ENCODE results near the gene RASGRP4. TPM values are rescaled to one million over a fixed set of nuclear protein-coding genes. Genes with fewer than 3 reads are reported as not detected.

RASGRP4 gene
- total and polyA plus RNA-seq, 8 donors = 2.0 to 23.8 (median 2.8) TPM

GRCh38 chr19:38386971-38387549 lies 39.0 kb downstream of the RASGRP4 start:
- H3K27me3 ChIP-seq = peaks cover 0 to 74% of the 10 kb centered on the region in 2 donors

GRCh38 chr19:38386300-38386970 lies 39.6 kb downstream of the RASGRP4 start:
- Histone ChIP-seq H3K9me3 (no peaks in the 10 kb centered on the region), H3K4me3 (peak overlapping the region in 1 of 2 donors; percentile 54), H3K27me3 (peaks cover 0 to 68% of the 10 kb centered on the region in 2 donors), H3K36me3 (peaks cover 0 to 49% of the 10 kb centered on the region in 2 donors), H3K4me1 (peaks cover 17 to 42% of the 10 kb centered on the region in 2 donors), H3K27ac (no peak overlapping the region)
- intact Hi-C loops (cut with DNase I) = no loop called here
- TF ChIP-seq, protein P1, sequence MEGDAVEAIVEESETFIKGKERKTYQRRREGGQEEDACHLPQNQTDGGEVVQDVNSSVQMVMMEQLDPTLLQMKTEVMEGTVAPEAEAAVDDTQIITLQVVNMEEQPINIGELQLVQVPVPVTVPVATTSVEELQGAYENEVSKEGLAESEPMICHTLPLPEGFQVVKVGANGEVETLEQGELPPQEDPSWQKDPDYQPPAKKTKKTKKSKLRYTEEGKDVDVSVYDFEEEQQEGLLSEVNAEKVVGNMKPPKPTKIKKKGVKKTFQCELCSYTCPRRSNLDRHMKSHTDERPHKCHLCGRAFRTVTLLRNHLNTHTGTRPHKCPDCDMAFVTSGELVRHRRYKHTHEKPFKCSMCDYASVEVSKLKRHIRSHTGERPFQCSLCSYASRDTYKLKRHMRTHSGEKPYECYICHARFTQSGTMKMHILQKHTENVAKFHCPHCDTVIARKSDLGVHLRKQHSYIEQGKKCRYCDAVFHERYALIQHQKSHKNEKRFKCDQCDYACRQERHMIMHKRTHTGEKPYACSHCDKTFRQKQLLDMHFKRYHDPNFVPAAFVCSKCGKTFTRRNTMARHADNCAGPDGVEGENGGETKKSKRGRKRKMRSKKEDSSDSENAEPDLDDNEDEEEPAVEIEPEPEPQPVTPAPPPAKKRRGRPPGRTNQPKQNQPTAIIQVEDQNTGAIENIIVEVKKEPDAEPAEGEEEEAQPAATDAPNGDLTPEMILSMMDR (IDR thresholded peaks at IDR 0.05) = no peak
- ATAC-seq = no peak
- peak in 1 of 4 donors; percentile 83 for DNase-seq

More at GRCh38 chr19:38386971-38387549, 39.0 kb downstream of the RASGRP4 start:
- ATAC-seq (no peak), DNase-seq (peak in 1 of 4 donors; percentile 52)
- H3K9me3 ChIP-seq = no peaks in the 10 kb centered on the region
- H3K4me1 ChIP-seq = peaks cover 17 to 42% of the 10 kb centered on the region in 2 donors
- peak overlapping the region; percentile 40 to 54 for H3K4me3 ChIP-seq
- H3K27ac ChIP-seq = peak overlapping the region in 1 of 2 donors; percentile 70
- intact Hi-C loops (cut with DNase I) = no loop called here
- H3K36me3 ChIP-seq = peaks cover 0 to 43% of the 10 kb centered on the region in 2 donors
- TF ChIP-seq, protein P1 (IDR thresholded peaks at IDR 0.05) = no peak

GRCh38 chr19:38385804-38386257 lies 40.2 kb downstream of the RASGRP4 start:
- H3K4me3 ChIP-seq = no peak overlapping the region
- H3K27me3 ChIP-seq = peaks cover 0 to 62% of the 10 kb centered on the region in 2 donors
- DNase-seq (peak in 1 of 4 donors; percentile 82), ATAC-seq (no peak)
- no peaks in the 10 kb centered on the region for H3K9me3 ChIP-seq
- H3K4me1 ChIP-seq = peaks cover 17 to 42% of the 10 kb centered on the region in 2 donors
- TF ChIP-seq, protein P1 (IDR thresholded peaks at IDR 0.05) = no peak
- H3K36me3 ChIP-seq = peaks cover 0 to 55% of the 10 kb centered on the region in 2 donors
- intact Hi-C loops (cut with DNase I) = no loop called here
- H3K27ac ChIP-seq = no peak overlapping the region

- Histone ChIP-seq H3K9me3 (no peaks in the 10 kb centered on the region), H3K36me3 (peaks cover 0 to 61% of the 10 kb centered on the region in 2 donors), H3K27ac (no peak overlapping the region), H3K4me1 (peaks cover 17 to 42% of the 10 kb centered on the region in 2 donors), H3K4me3 (no peak overlapping the region), H3K27me3 (peaks cover 0 to 57% of the 10 kb centered on the region in 2 donors)
- ATAC-seq (no peak), DNase-seq (peak in 1 of 4 donors; percentile 78)
- TF ChIP-seq, protein P1 (IDR thresholded peaks at IDR 0.05) = no peak
- intact Hi-C loops (cut with DNase I) = no loop called here
These were observed 40.8 kb downstream of the RASGRP4 start for GRCh38 chr19:38385057-38385803.

Data from left lung (tissue), 10 donors.